K562 (cell line): Measurements from ENCODE around the gene BRAT1. TPM values are rescaled to one million over a fixed set of nuclear protein-coding genes. Genes with fewer than 3 reads are reported as not detected.
A peak's percentile ranks its signal among the peaks of the same experiment; 100 is the strongest.

Source experiments
- ARID4B ChIP-seq: sonication (generic); formaldehyde crosslinking; IDR thresholded peaks from 2 replicates; pipeline ENCODE4 v1.8.0; 2022; ENCODE audit warnings: mild to moderate bottlenecking, missing genetic modification reagents
- CREBBP ChIP-seq: IDR thresholded peaks from one replicate; pipeline ENCODE4 v1.6.1; 2012; ENCODE audit warnings: low read depth, mild to moderate bottlenecking, control low read depth, inconsistent platforms, low read length
- CUX1 ChIP-seq: fragments of 200-800 bp; sonication (Bioruptor generic); IDR thresholded peaks from 2 replicates; pipeline ENCODE4 v1.6.1; 2016; ENCODE audit warnings: missing genetic modification characterization, missing compliant biosample characterization
- HDAC2 ChIP-seq: fragments of 450-650 bp; IDR thresholded peaks from 2 replicates; pipeline ENCODE4 v1.6.1; 2016; ENCODE audit warnings: mild to moderate bottlenecking
- RAD51 ChIP-seq: fragments of 450-650 bp; IDR thresholded peaks from 2 replicates; pipeline ENCODE4 v1.7.1; 2016; ENCODE audit warnings: low read depth, mild to moderate bottlenecking, borderline replicate concordance
- polyA plus RNA-seq, 8 experiments: library from polyadenylated mRNA; depleted of rRNA in 4 of 8; stranded (reverse) in 5 of 8; unstranded in 3 of 8; fragments of >200 nt; fragmentation: Nextera tagmentation in 2 of 8; fragmentation: Illumina TruSeq in 1 of 8; extraction: Ambion mirVana in 2 of 8; extraction: Trizol in 1 of 8; gene quantifications; 2 replicates each; pipeline versions ENCODE4 v1.2.1 to v1.2.3, GENCODE V29; 2011 to 2014; ENCODE audit warnings: inconsistent platforms in 1 of 8, missing spikeins in 1 of 8
- total RNA-seq, 7 experiments: library from RNA; depleted of rRNA in 6 of 7; stranded (reverse); fragments of >200 nt in 6 of 7; fragmentation: Illumina TruSeq in 2 of 7; extraction: Trizol in 2 of 7; gene quantifications; 2 replicates each; pipeline versions ENCODE4 v1.2.1 to v1.2.3, GENCODE V29; 2011 to 2021; ENCODE audit warnings: low replicate concordance in 1 of 7

BRAT1 gene
- total and polyA plus RNA-seq, 9 of the 15 experiments (the other 6 are each of a cell fraction or from before 2014, with no cell fraction given) = 0.13 to 49.6 (median 10.5) TPM

- TF ChIP-seq CUX1 (CRISPR knock-in tag) = no peak
- no peak for TF ChIP-seq RAD51
- TF ChIP-seq CREBBP = no peak
- peak; percentile 13; the same call in 1 of the 2 replicates for TF ChIP-seq HDAC2
- peak; percentile 24; the same call in 1 of the 2 replicates for TF ChIP-seq ARID4B (CRISPR knock-in tag)
Measured at GRCh38 chr7:2559283-2559950, 4.1 kb upstream of the BRAT1 start (continued).
